A549 treated with Mapracorat at 1 μM for 4 hours (cell line): Measurements from ENCODE around the gene PCA3. TPM values are rescaled to one million over a fixed set of nuclear protein-coding genes. Genes with fewer than 3 reads are reported as not detected.

Experiments
- total RNA-seq: library from RNA; stranded (reverse); fragments of 200-300 nt; extraction: Qiagen RNA extraction; gene quantifications from 5 replicates; pipeline ENCODE4 v1.2.3, GENCODE V29; 2022

The PCA3 gene
- total RNA-seq, result not detected in 5 replicates

DNA sequence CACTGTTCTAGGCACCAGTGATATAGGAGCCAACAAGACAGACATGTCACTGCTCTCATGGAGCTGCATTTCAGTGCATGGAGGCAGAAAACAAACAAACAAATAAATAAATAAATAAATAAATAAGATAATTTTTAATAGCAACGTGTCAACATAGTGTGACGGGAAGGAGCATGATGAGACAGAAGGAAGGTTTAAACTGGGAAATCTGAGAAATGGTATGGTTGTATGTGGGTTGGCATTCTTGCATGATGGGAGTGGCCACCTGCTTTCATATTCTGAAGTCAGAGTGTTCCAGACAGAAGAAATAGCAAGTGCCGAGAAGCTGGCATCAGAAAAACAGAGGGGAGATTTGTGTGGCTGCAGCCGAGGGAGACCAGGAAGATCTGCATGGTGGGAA lies at the start of gene PCA3:
PCA3 (plus strand) TSS at position 301 of the 400 bp plus-strand sequence.

Other genes starting within 250 kb of the PCA3 start
- gene PRUNE2, start 141.7 kb downstream of the PCA3 start, total RNA-seq, result 0.26 TPM in 1 of 5 replicates, not detected in the others